H4 (cell line): ENCODE results near the gene TNFAIP2. TPM values are rescaled to one million over a fixed set of nuclear protein-coding genes. Genes with fewer than 3 reads are reported as not detected.

ENCODE experiments used
- DNase-seq: peaks from one replicate; pipeline ENCODE4 v3.0.0-alpha.2; 2015; ENCODE audit warnings: low spot score
- total RNA-seq: library from RNA; depleted of rRNA; stranded (reverse); fragments of >200 nt; shearing (Covaris generic); gene quantifications from 2 replicates; pipeline ENCODE4 v1.2.3, GENCODE V29; 2014; rRNA removed

TNFAIP2 gene
- total RNA-seq: 0.41 and 5.3 TPM in 2 replicates

- DNase-seq: no peak
These were observed at the start of gene TNFAIP2 for GRCh38 chr14:103122947-103123633. Gene TNFAIP2, plus strand, starts transcription at chr14:103123461. Its CDS starts 2,997 bp downstream, at chr14:103126458.

GRCh38 chr14:103073876-103074728 is 49.2 kb upstream of the TNFAIP2 start:
- no peak for DNase-seq

GRCh38 chr14:103074729-103075367 is 48.4 kb upstream of the TNFAIP2 start:
- DNase-seq: no peak

- DNase-seq: peak; percentile 63
These were observed 44.9 kb upstream of the TNFAIP2 start for GRCh38 chr14:103078420-103078749.

GRCh38 chr14:103078860-103079587 is 44.2 kb upstream of the TNFAIP2 start:
- DNase-seq: no peak

- DNase-seq: no peak
These were observed 41.3 kb upstream of the TNFAIP2 start for GRCh38 chr14:103081951-103082350.

- no peak for DNase-seq
These were observed 39.0 kb upstream of the TNFAIP2 start, which contains the start of gene LBHD2 for GRCh38 chr14:103084021-103084919. Gene LBHD2, plus strand, starts transcription at chr14:103084210. Its CDS starts 1,803 bp downstream, at chr14:103086013.

GRCh38 chr14:103085106-103086091 is 37.9 kb upstream of the TNFAIP2 start:
- DNase-seq: no peak

GRCh38 chr14:103086771-103087342 is 36.4 kb upstream of the TNFAIP2 start:
- no peak for DNase-seq

- no peak for DNase-seq
These were observed 35.9 kb upstream of the TNFAIP2 start for GRCh38 chr14:103087343-103087835.

GRCh38 chr14:103088921-103089320 is 34.3 kb upstream of the TNFAIP2 start:
- no peak for DNase-seq

- no peak for DNase-seq
These were observed 33.6 kb upstream of the TNFAIP2 start for GRCh38 chr14:103089386-103090335.

- DNase-seq: no peak
These were observed 32.7 kb upstream of the TNFAIP2 start for GRCh38 chr14:103090481-103091020.

GRCh38 chr14:103091041-103091882 is 32.0 kb upstream of the TNFAIP2 start:
- peak; percentile 24 for DNase-seq

GRCh38 chr14:103091883-103092222 is 31.4 kb upstream of the TNFAIP2 start:
- no peak for DNase-seq

GRCh38 chr14:103093856-103094405 is 29.3 kb upstream of the TNFAIP2 start:
- DNase-seq: no peak
